Tibial artery (tissue), 4 donors: ENCODE data around the gene ZNF727.
"Not testable (repeated sequence)": the region's sequence is repeated elsewhere in the genome, so short reads cannot be mapped to it uniquely, and the experiment has no call there.

Source experiments
- DNase-seq, 2 donors: peaks; one replicate each; pipeline ENCODE4 v3.0.0-alpha.2; 2019
- H3K27ac ChIP-seq, 2 donors: fragments of 200-600 bp; sonication (generic) in 1 of 2; 1 replicate in 1 of 2; 2 replicates in 1 of 2; pipeline ENCODE4 v1.5.1; 2018 to 2019; ENCODE audit warnings: mild to moderate bottlenecking in 1 of 2
- H3K27me3 ChIP-seq, 2 donors: fragments of 200-600 bp; sonication (generic) in 1 of 2; one replicate each; pipeline versions ENCODE4 v1.5.1 to v1.6.0; 2016 to 2019
- H3K36me3 ChIP-seq, 3 donors: fragments of 200-600 bp; sonication (generic) in 2 of 3; one replicate each; pipeline ENCODE4 v1.5.1; 2016 to 2019; ENCODE audit warnings: mild to moderate bottlenecking in 2 of 3
- H3K4me1 ChIP-seq, 4 donors: fragments of 200-600 bp; sonication (generic) in 2 of 4; 1 replicate in 3 of 4; 2 replicates in 1 of 4; pipeline ENCODE4 v1.5.1; 2016 to 2019
- H3K4me3 ChIP-seq, 2 donors: fragments of 200-600 bp; sonication (generic) in 1 of 2; 1 replicate in 1 of 2; 2 replicates in 1 of 2; pipeline ENCODE4 v1.5.1; 2018 to 2019; ENCODE audit warnings: mild to moderate bottlenecking in 2 of 2
- H3K9me3 ChIP-seq, 3 donors: fragments of 200-600 bp; sonication (generic) in 1 of 3; one replicate each; pipeline ENCODE4 v1.5.1; 2016 to 2019
- CTCF ChIP-seq, 2 experiments: fragments of 200-600 bp in 1 of 2; fragments of 450-650 bp in 1 of 2; IDR thresholded peaks; one replicate each; pipeline ENCODE4 v1.5.1; 2017 to 2019; ENCODE audit warnings: antibody characterized with exemption in 2 of 2, mild to moderate bottlenecking in 1 of 2, moderate library complexity in 1 of 2
- intact Hi-C: fragments of 100-400 bp; cut with DNase I; formaldehyde crosslinking; loops from one replicate; pipeline ENCODE4 v1.15.0; 2023; ENCODE audit warnings: low total_unique reads

The ZNF727 gene

GRCh38 chr7:64045301-64046040 lies at the start of gene ZNF727:
Gene ZNF727, plus strand, starts transcription at chr7:64045434. Its CDS starts 188 bp downstream, at chr7:64045622.
- Histone ChIP-seq H3K9me3 (peaks cover 0 to 5% (median 0%) of the 10 kb centered on the region in 3 donors), H3K36me3 (no peaks in the 10 kb centered on the region), H3K27ac (peak within 1 kb of the TSS; percentile 79 to 88), H3K4me3 (peak within 1 kb of the TSS; percentile 59 to 62), H3K27me3 (no peaks in the 10 kb centered on the region), H3K4me1 (peaks cover 0 to 14% (median 6%) of the 10 kb centered on the region in 4 donors)
- intact Hi-C loops: no loop called here
- TF ChIP-seq CTCF (IDR thresholded peaks at IDR 0.05): no peak
- peak; percentile 74 to 88 for DNase-seq

- Histone ChIP-seq H3K36me3 (no peaks in the 10 kb centered on the region), H3K27ac (no peak within 1 kb of the TSS), H3K4me1 (no peaks in the 10 kb centered on the region), H3K9me3 (peaks cover 0 to 33% (median 0%) of the 10 kb centered on the region in 3 donors), H3K4me3 (no peak within 1 kb of the TSS), H3K27me3 (no peaks in the 10 kb centered on the region)
- TF ChIP-seq CTCF (IDR thresholded peaks at IDR 0.05): no peak
- DNase-seq: no peak
- intact Hi-C loops: no loop called here
Observed at GRCh38 chr7:63998549-63998948, 46.7 kb upstream of the ZNF727 start, which contains the start of gene ZNF722. Gene ZNF722, plus strand, starts transcription at chr7:63998849. Its CDS starts 113 bp downstream, at chr7:63998962.

- H3K9me3 ChIP-seq: peaks cover 3 to 45% (median 29%) of the 10 kb centered on the region in 3 donors
Observed at GRCh38 chr7:64015496-64015895, 29.7 kb upstream of the ZNF727 start.

GRCh38 chr7:64035388-64035787 lies 9.8 kb upstream of the ZNF727 start:
- Histone ChIP-seq H3K4me1 (no peaks in the 10 kb centered on the region), H3K27ac (no peak overlapping the region), H3K27me3 (peaks cover 0 to 8% of the 10 kb centered on the region in 2 donors), H3K36me3 (no peaks in the 10 kb centered on the region), H3K4me3 (no peak overlapping the region), H3K9me3 (peaks cover 0 to 60% (median 43%) of the 10 kb centered on the region in 3 donors)
- no peak for TF ChIP-seq CTCF (IDR thresholded peaks at IDR 0.05)
- no peak for DNase-seq
- intact Hi-C loops: no loop called here

More at GRCh38 chr7:64015496-64015895, 29.7 kb upstream of the ZNF727 start:
- H3K4me1 ChIP-seq, H3K36me3 ChIP-seq, H3K27ac ChIP-seq, H3K4me3 ChIP-seq, DNase-seq, H3K27me3 ChIP-seq, intact Hi-C loops: not testable (repeated sequence)

- no peaks in the 10 kb centered on the region for H3K4me1 ChIP-seq
- H3K4me3 ChIP-seq: no peak overlapping the region
- intact Hi-C loops: no loop called here
- peaks cover 0 to 52% (median 43%) of the 10 kb centered on the region in 3 donors for H3K9me3 ChIP-seq
- peaks cover 0 to 8% of the 10 kb centered on the region in 2 donors for H3K27me3 ChIP-seq
- H3K36me3 ChIP-seq: no peaks in the 10 kb centered on the region
- DNase-seq: no peak
- no peak overlapping the region for H3K27ac ChIP-seq
- no peak for TF ChIP-seq CTCF (IDR thresholded peaks at IDR 0.05)
Observed at GRCh38 chr7:64037095-64037494, 8.1 kb upstream of the ZNF727 start.

GRCh38 chr7:64046041-64046389 lies 781 bp downstream of the ZNF727 start:
- Histone ChIP-seq H3K9me3 (peaks cover 0 to 5% (median 0%) of the 10 kb centered on the region in 3 donors), H3K27me3 (no peaks in the 10 kb centered on the region), H3K4me1 (peaks cover 0 to 14% (median 6%) of the 10 kb centered on the region in 4 donors), H3K4me3 (peak overlapping the region; percentile 59 to 62), H3K36me3 (no peaks in the 10 kb centered on the region), H3K27ac (peak overlapping the region; percentile 79 to 88)
- TF ChIP-seq CTCF (IDR thresholded peaks at IDR 0.05): no peak
- DNase-seq: no peak
- intact Hi-C loops: no loop called here

- DNase-seq, intact Hi-C loops, H3K4me1 ChIP-seq, H3K4me3 ChIP-seq, H3K27me3 ChIP-seq, H3K27ac ChIP-seq: not testable (repeated sequence)
- H3K36me3 ChIP-seq: peaks cover 18 to 77% (median 68%) of the 10 kb centered on the region in 3 donors
- H3K9me3 ChIP-seq: peaks cover 27 to 100% (median 93%) of the 10 kb centered on the region in 3 donors
Observed at GRCh38 chr7:64077837-64078698, 32.8 kb downstream of the ZNF727 start.
